HepG2 (cell line): ENCODE measurements around the gene ATN1. TPM values are rescaled to one million over a fixed set of nuclear protein-coding genes. Genes with fewer than 3 reads are reported as not detected.

Experiments used
- ATAC-seq: fragments of 200-7000 bp; cut with Tn5 transposase; 3 replicates; pipeline ENCODE4 v1.9.1; 2020; ENCODE audit warnings: mild to moderate bottlenecking, moderate library complexity
- BruUV-seq: library from RNA; stranded (reverse); fragments of 400-500 nt; replicated peaks from 2 replicates; lab custom pipeline; 2021; lab: Mats Ljungman, UMichigan
- CTCF ChIA-PET: fragments of 300-600 bp; formaldehyde crosslinking; extraction: SDS; loops from one replicate; lab custom pipeline; 2021; ENCODE audit warnings: low total read pairs, inconsistent platforms, low intra/inter-chr PET ratio; lab: Yijun Ruan, JAX
- POLR2A ChIA-PET: fragments of 350-600 bp; sonication (Branson Sonifier 250); formaldehyde crosslinking; loops from one replicate; lab custom pipeline; 2020; ENCODE audit warnings: antibody characterized with exemption, inconsistent platforms; lab: Yijun Ruan, JAX
- DNase-seq: peaks from one replicate; pipeline ENCODE4 v3.0.0-alpha.2; 2015; ENCODE audit warnings: low spot score
- FAIRE-seq: peaks from 3 replicates; lab custom pipeline; 2011; peaks lifted over from hg19 to GRCh38; lab: Jason Lieb, UNC
- H2AFZ ChIP-seq: one replicate; pipeline ENCODE4 v1.6.1; 2011; ENCODE audit warnings: low read length, inconsistent platforms
- H3K27ac ChIP-seq: fragments of 300-600 bp; 3 replicates; pipeline ENCODE4 v1.8.0; 2011; ENCODE audit warnings: mixed run types, mild to moderate bottlenecking, mixed read lengths, low read length, inconsistent platforms; ENCODE audit not compliant: insufficient read depth; ENCODE audit errors: extremely low read length
- H3K27me3 ChIP-seq, 2 experiments: fragments of 200-600 bp in 1 of 2; 2 replicates in 1 of 2; 3 replicates in 1 of 2; pipeline versions ENCODE4 v1.6.0 to v1.8.0; 2011; ENCODE audit warnings: low read length in 2 of 2, mild to moderate bottlenecking in 2 of 2, moderate library complexity in 2 of 2, inconsistent platforms in 1 of 2; ENCODE audit not compliant: insufficient read depth in 2 of 2, control insufficient read depth in 1 of 2
- H3K36me3 ChIP-seq, 2 experiments: fragments of 200-600 bp in 1 of 2; replicated peaks in 1 of 2; 2 replicates in 1 of 2; 3 replicates in 1 of 2; pipeline versions ENCODE4 v1.5.1 to v1.8.0; 2011; ENCODE audit warnings: low read length in 2 of 2, inconsistent platforms in 1 of 2; ENCODE audit not compliant: insufficient read depth in 2 of 2, control insufficient read depth in 1 of 2
- H3K4me1 ChIP-seq: 2 replicates; pipeline ENCODE4 v1.5.1; 2012; ENCODE audit warnings: low read length, inconsistent platforms; ENCODE audit not compliant: insufficient read depth
- H3K4me2 ChIP-seq: 2 replicates; pipeline ENCODE4 v1.6.0; 2011; ENCODE audit warnings: low read depth, low read length, inconsistent platforms
- H3K4me3 ChIP-seq, 3 experiments: fragments of 200-600 bp in 1 of 3; sonication (generic), shearing (Covaris generic) in 1 of 3; replicated peaks in 1 of 3; 2 replicates each; pipeline ENCODE4 v1.5.1; 2011 to 2016; ENCODE audit warnings: low read length in 3 of 3, inconsistent platforms in 2 of 3, low read depth in 2 of 3, mild to moderate bottlenecking in 2 of 3, control low read depth in 1 of 3, mixed read lengths in 1 of 3; ENCODE audit not compliant: insufficient read depth in 1 of 3
- H3K79me2 ChIP-seq: one replicate; pipeline ENCODE4 v1.6.1; 2011; ENCODE audit warnings: low read length, inconsistent platforms; ENCODE audit not compliant: insufficient read depth
- H3K9ac ChIP-seq: 2 replicates; pipeline ENCODE4 v1.6.0; 2011; ENCODE audit warnings: mild to moderate bottlenecking, low read depth, low read length, inconsistent platforms; ENCODE audit not compliant: insufficient read depth
- H3K9me3 ChIP-seq: 2 replicates; pipeline ENCODE4 v1.5.1; 2012; ENCODE audit warnings: mild to moderate bottlenecking, low read length
- H4K20me1 ChIP-seq: 2 replicates; pipeline ENCODE4 v1.6.0; 2011; ENCODE audit warnings: inconsistent platforms, mild to moderate bottlenecking, low read length, moderate library complexity; ENCODE audit not compliant: insufficient read depth
- BCL3 ChIP-seq: sonication (generic); formaldehyde crosslinking; IDR thresholded peaks from 2 replicates; pipeline ENCODE4 v1.5.1; 2020; ENCODE audit warnings: mild to moderate bottlenecking, missing genetic modification reagents, moderate library complexity
- HDAC2 ChIP-seq: sonication (generic); formaldehyde crosslinking; IDR thresholded peaks from 2 replicates; pipeline ENCODE4 v1.4.0; 2020; ENCODE audit warnings: missing genetic modification reagents
- HNF1B ChIP-seq: sonication (generic); formaldehyde crosslinking; IDR thresholded peaks from 2 replicates; pipeline ENCODE4 v1.5.1; 2020; ENCODE audit warnings: mild to moderate bottlenecking, moderate library complexity, missing genetic modification reagents
- U2AF2 ChIP-seq: fragments of 200-400 bp; formaldehyde crosslinking; IDR thresholded peaks from 2 replicates; pipeline ENCODE4 v1.6.1; 2017; ENCODE audit warnings: low read depth, mild to moderate bottlenecking, low read length
- ZNF460 ChIP-seq: sonication (generic); formaldehyde crosslinking; IDR thresholded peaks from 2 replicates; pipeline ENCODE4 v1.5.1; 2020; ENCODE audit warnings: missing genetic modification reagents, mild to moderate bottlenecking, borderline replicate concordance
- ZNF740 ChIP-seq: sonication (generic); formaldehyde crosslinking; IDR thresholded peaks from 2 replicates; pipeline ENCODE4 v1.4.0; 2020; ENCODE audit warnings: missing genetic modification reagents
- WGBS: methylation state at CpG from one replicate; pipeline ENCODE4 v1.1.6; 2017; ENCODE audit warnings: low lambda C conversion rate; 5-methylcytosine and 5-hydroxymethylcytosine counted together
- in situ Hi-C: cut with HindIII; loops from 2 replicates; pipeline ENCODE4 v1.10.0; 2017; ENCODE audit warnings: low pct_unique_long_range_greater_than_20kb; ENCODE audit not compliant: extremely low pct_ligation_motif_present
- intact Hi-C: fragments of 100-400 bp; cut with micrococcal nuclease; formaldehyde crosslinking; loops from one replicate; pipeline ENCODE4 v1.10.0; 2022; ENCODE audit not compliant: unreplicated experiment
- polyA plus RNA-seq, 8 experiments: library from polyadenylated mRNA; depleted of rRNA in 3 of 8; stranded (reverse) in 7 of 8; unstranded in 1 of 8; fragments of >200 nt; fragmentation: Illumina TruSeq in 4 of 8; extraction: Trizol in 4 of 8; gene quantifications; 2 replicates each; pipeline versions ENCODE4 v1.2.1 to v1.2.3, GENCODE V29; 2011 to 2016; ENCODE audit warnings: low read depth in 4 of 8, missing spikeins in 1 of 8, mixed read lengths in 1 of 8; ENCODE audit not compliant: insufficient read depth in 1 of 8
- total RNA-seq, 5 experiments: library from RNA; depleted of rRNA; stranded (reverse); fragments of >200 nt; fragmentation: Illumina TruSeq; extraction: Trizol; gene quantifications; 2 replicates each; pipeline ENCODE4 v1.2.3, GENCODE V29; 2016; ENCODE audit warnings: low read depth in 1 of 5

ATN1 gene
- total and polyA plus RNA-seq, 2 of the 13 experiments (the other 11 are each of a cell fraction or from before 2014, with no cell fraction given), result 2.1 to 8.6 TPM

- TF ChIP-seq U2AF2, result no peak
- no peak for TF ChIP-seq ZNF740 (CRISPR knock-in tag)
- TF ChIP-seq HDAC2 (CRISPR knock-in tag), result no peak
- TF ChIP-seq HNF1B, result no peak
- TF ChIP-seq BCL3, result no peak
- no peak for TF ChIP-seq ZNF460 (CRISPR knock-in tag)
- Histone ChIP-seq H4K20me1 (no peaks in the 10 kb centered on the region), H3K4me1 (peaks cover 66% of the 10 kb centered on the region), H3K9ac (no peak overlapping the region), H2AFZ (peak overlapping the region; percentile 90), H3K9me3 (no peaks in the 10 kb centered on the region), H3K27ac (no peak overlapping the region), H3K4me3 (no peak overlapping the region), H3K36me3 (no peaks in the 10 kb centered on the region), H3K79me2 (no peaks in the 10 kb centered on the region), H3K4me2 (peak overlapping the region; percentile 96), H3K27me3 (no peaks in the 10 kb centered on the region)
- whole genome bisulfite sequencing, result 67% methylated on average over 1 of the region's 1 CpG
- in situ Hi-C loops (no loop called here), intact Hi-C loops (no loop called here)
- ATAC-seq (no peak), DNase-seq (no peak), FAIRE-seq (no peak)
- ChIA-PET CTCF (no interaction called here), POLR2A (interaction anchor here (1.3 to 2.2 kb wide), 2 partner anchors 12 to 40 kb away, joined by 3 to 10 read pairs; partner anchors contain the start of genes C12orf57 and RNU7-1)
- no TSS peak for BruUV-seq
Measured at GRCh38 chr12:6903722-6904121, 24.0 kb upstream of the ATN1 start.
